ENCODE data around the gene PRKN.

PRKN gene

GRCh38 chr6:161745128-161745527 is 982.4 kb downstream of the PRKN start:
- H3K4me3 ChIP-seq (ENCODE audit: low read depth, low read length), result no peak overlapping the region
- TF ChIP-seq MAX (IDR thresholded peaks at IDR 0.05; ENCODE audit: low read depth, low read length) (no peak), MYC (IDR thresholded peaks at IDR 0.05; ENCODE audit: low read depth, low read length) (no peak), POLR2A (IDR thresholded peaks at IDR 0.05; ENCODE audit: extremely low read depth, insufficient read length) (no peak)
- TF ChIP-seq, protein P1, sequence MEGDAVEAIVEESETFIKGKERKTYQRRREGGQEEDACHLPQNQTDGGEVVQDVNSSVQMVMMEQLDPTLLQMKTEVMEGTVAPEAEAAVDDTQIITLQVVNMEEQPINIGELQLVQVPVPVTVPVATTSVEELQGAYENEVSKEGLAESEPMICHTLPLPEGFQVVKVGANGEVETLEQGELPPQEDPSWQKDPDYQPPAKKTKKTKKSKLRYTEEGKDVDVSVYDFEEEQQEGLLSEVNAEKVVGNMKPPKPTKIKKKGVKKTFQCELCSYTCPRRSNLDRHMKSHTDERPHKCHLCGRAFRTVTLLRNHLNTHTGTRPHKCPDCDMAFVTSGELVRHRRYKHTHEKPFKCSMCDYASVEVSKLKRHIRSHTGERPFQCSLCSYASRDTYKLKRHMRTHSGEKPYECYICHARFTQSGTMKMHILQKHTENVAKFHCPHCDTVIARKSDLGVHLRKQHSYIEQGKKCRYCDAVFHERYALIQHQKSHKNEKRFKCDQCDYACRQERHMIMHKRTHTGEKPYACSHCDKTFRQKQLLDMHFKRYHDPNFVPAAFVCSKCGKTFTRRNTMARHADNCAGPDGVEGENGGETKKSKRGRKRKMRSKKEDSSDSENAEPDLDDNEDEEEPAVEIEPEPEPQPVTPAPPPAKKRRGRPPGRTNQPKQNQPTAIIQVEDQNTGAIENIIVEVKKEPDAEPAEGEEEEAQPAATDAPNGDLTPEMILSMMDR (IDR thresholded peaks at IDR 0.05; ENCODE audit: low read depth, low read length), result no peak
- DNase-seq (ENCODE audit: low read depth), result no peak

DNA sequence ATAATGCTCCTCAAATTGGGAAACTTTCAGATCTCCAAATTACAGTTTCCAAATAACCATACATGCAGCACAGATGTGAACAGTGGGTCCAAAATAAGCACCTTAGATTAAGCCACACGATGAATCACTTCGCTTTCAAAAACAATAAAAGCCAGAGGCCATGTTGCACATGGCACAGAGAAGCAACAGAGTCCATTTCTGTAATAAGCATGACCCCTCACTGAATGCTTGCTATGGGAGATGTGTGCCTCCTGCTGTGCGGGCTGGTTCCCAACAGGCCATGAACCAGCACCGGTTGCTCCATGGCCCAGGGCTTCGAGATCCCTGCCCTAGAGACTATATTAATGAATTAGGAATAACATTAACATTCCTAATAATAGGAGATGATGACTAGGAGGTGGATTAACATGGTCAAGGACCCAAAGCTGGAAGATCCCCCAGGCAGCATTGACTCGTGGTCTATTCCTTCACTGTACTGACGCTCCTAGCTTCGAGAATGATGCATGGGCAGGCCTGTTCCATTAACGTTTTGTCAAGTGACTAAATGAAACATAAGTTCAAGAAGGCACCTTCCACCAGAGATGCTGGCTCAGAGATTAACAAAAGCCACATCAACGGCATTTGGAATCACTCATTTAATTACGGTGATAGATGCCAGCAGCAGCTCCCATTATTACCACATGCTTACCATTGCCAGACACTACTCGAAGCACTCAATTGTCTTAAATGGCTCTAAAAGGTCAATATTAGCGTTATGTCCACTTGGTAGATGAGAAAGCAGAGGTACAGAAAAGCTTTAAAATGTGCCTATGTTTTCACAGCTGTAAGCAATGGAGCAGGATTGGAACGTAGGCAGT is 983.1 kb downstream of the PRKN start:
- TF ChIP-seq MYC (IDR thresholded peaks at IDR 0.05; ENCODE audit: low read depth, low read length) (no peak), POLR2A (IDR thresholded peaks at IDR 0.05; ENCODE audit: extremely low read depth, insufficient read length) (no peak), MAX (IDR thresholded peaks at IDR 0.05; ENCODE audit: low read depth, low read length) (no peak)
- TF ChIP-seq, protein P1 (IDR thresholded peaks at IDR 0.05; ENCODE audit: low read depth, low read length), result no peak
- DNase-seq (ENCODE audit: low read depth), result no peak
- no peak overlapping the region for H3K4me3 ChIP-seq (ENCODE audit: low read depth, low read length)

DNA sequence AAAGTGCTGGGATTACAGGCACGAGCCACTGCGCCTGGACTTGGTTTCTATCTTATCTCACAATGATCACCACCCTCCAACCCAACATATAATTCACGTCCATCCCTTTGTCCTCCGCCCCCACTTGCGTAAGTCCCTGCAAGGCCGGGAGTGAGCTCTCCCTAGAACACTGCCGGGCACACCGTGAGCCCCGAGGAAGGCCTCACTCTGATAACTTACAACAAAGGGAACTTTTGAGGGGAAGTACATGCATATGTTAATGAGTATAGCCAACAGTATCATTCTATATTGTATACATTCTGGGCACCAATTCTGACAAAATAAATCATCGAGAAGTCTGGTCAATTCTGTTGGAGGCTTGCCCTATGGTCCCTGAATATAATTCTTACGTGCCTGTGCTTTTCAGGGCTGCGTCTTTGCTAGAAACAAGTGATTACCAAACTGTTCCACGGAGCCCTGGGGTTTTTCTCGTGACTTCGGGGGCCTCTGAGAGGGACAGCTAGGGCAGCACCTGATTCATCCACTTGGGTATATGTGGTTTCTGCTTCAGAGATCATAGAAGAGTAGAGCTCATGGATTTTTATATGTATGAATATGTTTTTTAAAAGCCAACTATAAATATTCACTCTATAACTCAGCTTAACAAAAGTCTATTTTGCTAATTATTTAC is 983.9 kb downstream of the PRKN start:
- no peak for DNase-seq (ENCODE audit: low read depth)
- H3K4me3 ChIP-seq (ENCODE audit: low read depth, low read length), result no peak overlapping the region
- TF ChIP-seq MAX (IDR thresholded peaks at IDR 0.05; ENCODE audit: low read depth, low read length) (no peak), MYC (IDR thresholded peaks at IDR 0.05; ENCODE audit: low read depth, low read length) (no peak), POLR2A (IDR thresholded peaks at IDR 0.05; ENCODE audit: extremely low read depth, insufficient read length) (no peak)
- TF ChIP-seq, protein P1 (IDR thresholded peaks at IDR 0.05; ENCODE audit: low read depth, low read length), result no peak

DNA sequence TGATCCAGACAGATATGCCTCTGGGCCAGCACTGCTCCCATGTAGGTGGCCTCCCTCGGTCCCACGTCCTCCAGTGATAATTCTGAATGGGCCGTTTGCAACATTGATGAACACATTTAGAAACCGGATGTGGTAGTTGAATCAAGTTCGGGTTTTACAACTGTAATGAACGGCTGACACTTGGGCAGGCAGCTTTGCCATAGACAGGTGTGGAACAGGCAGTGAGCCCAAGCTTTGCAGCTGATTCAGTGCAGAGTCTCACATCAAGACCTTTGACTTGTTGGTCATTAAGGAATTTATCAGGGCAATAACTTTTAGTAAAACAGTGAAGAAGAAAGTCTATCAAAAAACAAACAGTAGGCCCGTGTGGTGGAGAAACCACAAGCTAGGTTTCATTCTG is 987.1 kb downstream of the PRKN start:
- TF ChIP-seq, protein P1 (IDR thresholded peaks at IDR 0.05; ENCODE audit: low read depth, low read length), result no peak
- no peak for TF ChIP-seq MYC (IDR thresholded peaks at IDR 0.05; ENCODE audit: low read depth, low read length)
- TF ChIP-seq POLR2A (IDR thresholded peaks at IDR 0.05; ENCODE audit: extremely low read depth, insufficient read length), result no peak
- no peak for TF ChIP-seq MAX (IDR thresholded peaks at IDR 0.05; ENCODE audit: low read depth, low read length)
- no peak overlapping the region for H3K4me3 ChIP-seq (ENCODE audit: low read depth, low read length)
- no peak for DNase-seq (ENCODE audit: low read depth)

GRCh38 chr6:161736781-161737292 is 990.7 kb downstream of the PRKN start:
- no peak for DNase-seq (ENCODE audit: low read depth)
- TF ChIP-seq MAX (IDR thresholded peaks at IDR 0.05; ENCODE audit: low read depth, low read length), result no peak
- TF ChIP-seq MYC (IDR thresholded peaks at IDR 0.05; ENCODE audit: low read depth, low read length), result no peak
- no peak for TF ChIP-seq POLR2A (IDR thresholded peaks at IDR 0.05; ENCODE audit: extremely low read depth, insufficient read length)
- TF ChIP-seq, protein P1 (IDR thresholded peaks at IDR 0.05; ENCODE audit: low read depth, low read length), result no peak
- no peak overlapping the region for H3K4me3 ChIP-seq (ENCODE audit: low read depth, low read length)
